AG04449 (cell line): ENCODE measurements around the gene PRICKLE3.

ENCODE experiments used
- CTCF ChIA-PET: fragments of 350-600 bp; formaldehyde crosslinking; extraction: SDS; loops from one replicate; lab custom pipeline; 2021; ENCODE audit warnings: antibody characterized with exemption; lab: Yijun Ruan, JAX
- POLR2A ChIA-PET: fragments of 400-600, 350-600 bp; formaldehyde crosslinking; extraction: SDS; loops from one replicate; lab custom pipeline; 2020; ENCODE audit warnings: antibody characterized with exemption, inconsistent platforms; lab: Yijun Ruan, JAX
- DNase-seq: peaks from one replicate; pipeline ENCODE4 v3.0.0-alpha.2; 2010; ENCODE audit warnings: low read depth, low spot score
- H3K4me3 ChIP-seq: 2 replicates; pipeline ENCODE4 v1.5.1; 2011; ENCODE audit warnings: low read depth, mild to moderate bottlenecking, control low read depth, low read length
- TF ChIP-seq, protein P1 (sequence below): IDR thresholded peaks from one replicate; pipeline ENCODE4 v1.5.1; 2011; ENCODE audit warnings: mild to moderate bottlenecking, moderate library complexity, low read length, control low read depth, inconsistent platforms; ENCODE audit not compliant: insufficient read depth; ENCODE audit errors: missing control alignments

The PRICKLE3 gene

GRCh38 chrX:49204017-49204416 is 17.8 kb upstream of the PRICKLE3 start:
- no peak overlapping the region for H3K4me3 ChIP-seq
- DNase-seq, result no peak
- CTCF ChIA-PET, result no interaction called here
- POLR2A ChIA-PET, result no interaction called here
- TF ChIP-seq, protein P1, sequence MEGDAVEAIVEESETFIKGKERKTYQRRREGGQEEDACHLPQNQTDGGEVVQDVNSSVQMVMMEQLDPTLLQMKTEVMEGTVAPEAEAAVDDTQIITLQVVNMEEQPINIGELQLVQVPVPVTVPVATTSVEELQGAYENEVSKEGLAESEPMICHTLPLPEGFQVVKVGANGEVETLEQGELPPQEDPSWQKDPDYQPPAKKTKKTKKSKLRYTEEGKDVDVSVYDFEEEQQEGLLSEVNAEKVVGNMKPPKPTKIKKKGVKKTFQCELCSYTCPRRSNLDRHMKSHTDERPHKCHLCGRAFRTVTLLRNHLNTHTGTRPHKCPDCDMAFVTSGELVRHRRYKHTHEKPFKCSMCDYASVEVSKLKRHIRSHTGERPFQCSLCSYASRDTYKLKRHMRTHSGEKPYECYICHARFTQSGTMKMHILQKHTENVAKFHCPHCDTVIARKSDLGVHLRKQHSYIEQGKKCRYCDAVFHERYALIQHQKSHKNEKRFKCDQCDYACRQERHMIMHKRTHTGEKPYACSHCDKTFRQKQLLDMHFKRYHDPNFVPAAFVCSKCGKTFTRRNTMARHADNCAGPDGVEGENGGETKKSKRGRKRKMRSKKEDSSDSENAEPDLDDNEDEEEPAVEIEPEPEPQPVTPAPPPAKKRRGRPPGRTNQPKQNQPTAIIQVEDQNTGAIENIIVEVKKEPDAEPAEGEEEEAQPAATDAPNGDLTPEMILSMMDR, result no peak

DNA sequence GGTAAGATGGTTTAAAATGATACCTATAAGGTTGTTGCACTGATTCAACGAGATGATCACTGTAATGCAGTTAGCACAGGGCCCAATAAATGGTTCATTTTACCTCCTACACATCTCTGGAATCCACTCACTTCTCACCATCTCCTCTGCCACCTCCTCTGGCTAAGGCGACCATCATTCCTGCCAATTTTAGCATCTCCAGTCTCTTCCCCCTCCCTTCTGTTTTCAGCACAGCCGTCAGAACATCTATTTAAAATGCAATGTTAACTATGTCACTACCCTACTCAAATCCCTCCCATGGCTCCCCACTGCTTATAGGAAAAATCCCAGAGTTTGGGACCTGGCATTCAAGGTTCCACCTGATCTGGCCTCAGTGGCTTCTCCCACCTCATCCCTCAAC is 17.4 kb upstream of the PRICKLE3 start:
- no peak for DNase-seq
- TF ChIP-seq, protein P1, result no peak
- ChIA-PET POLR2A (no interaction called here), CTCF (no interaction called here)
- no peak overlapping the region for H3K4me3 ChIP-seq

- DNase-seq, result no peak
- POLR2A ChIA-PET, result no interaction called here
- CTCF ChIA-PET, result interaction anchor here (0.8 to 1.0 kb wide), 2 partner anchors 9 to 11 kb away, joined by 3 to 4 read pairs; no protein-coding TSS in a partner anchor
- no peak overlapping the region for H3K4me3 ChIP-seq
- TF ChIP-seq, protein P1, result no peak
Measured at GRCh38 chrX:49202022-49202421, 15.8 kb upstream of the PRICKLE3 start.

DNA sequence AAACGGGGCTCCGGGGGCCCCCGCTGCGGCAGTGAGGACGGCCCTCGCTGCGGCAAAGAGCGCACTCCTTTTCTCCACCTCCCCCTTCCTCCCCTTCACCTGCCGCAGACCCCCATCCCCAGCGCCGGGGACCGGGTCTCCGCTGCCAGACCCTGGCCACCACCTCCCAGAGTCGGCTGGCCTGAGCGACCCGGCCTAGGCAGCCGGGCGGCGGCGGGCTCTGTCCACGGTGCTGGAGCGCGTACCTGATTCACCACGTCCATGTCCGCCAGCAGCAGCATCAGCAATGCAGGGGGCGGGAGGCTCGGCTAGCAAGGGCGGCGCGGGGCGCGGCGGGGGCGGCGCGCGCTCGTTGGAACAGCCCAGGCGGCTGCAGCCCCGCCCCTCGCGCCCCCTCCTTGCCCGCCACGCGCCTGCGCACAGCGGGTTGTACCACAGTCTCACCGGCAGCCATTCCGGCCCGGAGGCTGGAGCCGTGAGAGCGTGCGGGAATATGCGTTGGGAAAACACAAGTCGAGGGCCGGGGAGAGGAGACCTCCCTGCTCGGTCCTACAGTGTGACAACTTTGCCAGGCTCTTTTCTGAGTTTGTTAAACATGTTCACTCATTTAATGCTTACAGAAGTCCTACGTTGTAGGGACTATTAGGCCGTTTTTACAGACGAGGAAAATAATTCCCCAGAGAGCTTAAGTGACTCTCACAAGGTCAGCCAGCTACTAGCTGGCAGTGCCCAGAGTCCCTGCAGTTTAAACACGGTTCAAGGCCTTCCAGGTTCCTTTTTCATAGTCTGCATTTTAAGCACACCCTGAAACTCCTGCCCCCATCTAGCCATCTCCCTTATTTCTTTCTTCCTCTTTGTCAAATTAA is 14.0 kb upstream of the PRICKLE3 start, which contains the start of gene SYP:
Gene SYP, minus strand, starts transcription at position 288 of the 866 bp plus-strand sequence. Its CDS starts 7 bp downstream, at position 281.
- ChIA-PET POLR2A (no interaction called here), CTCF (interaction anchor here (1.0 to 1.1 kb wide), 2 partner anchors 8 to 9 kb away, joined by 3 to 5 read pairs; no protein-coding TSS in a partner anchor)
- H3K4me3 ChIP-seq, result peak within 1 kb of the TSS; percentile 39
- TF ChIP-seq, protein P1, result no peak
- DNase-seq, result no peak

DNA sequence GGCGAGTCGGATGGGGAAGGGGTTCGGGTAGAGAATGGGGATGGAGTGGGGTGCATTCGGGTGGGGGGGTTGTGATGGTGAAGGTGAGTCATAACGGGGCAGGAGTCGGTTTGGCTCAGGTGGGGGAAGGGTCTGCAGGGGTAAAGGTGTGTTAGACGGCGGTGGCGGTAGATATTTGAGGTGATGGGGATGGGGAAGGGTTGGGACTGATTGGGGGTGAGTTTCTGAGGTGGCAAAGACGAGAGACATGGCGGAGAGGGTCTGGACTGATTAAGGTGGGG is 13.1 kb upstream of the PRICKLE3 start:
- CTCF ChIA-PET, result no interaction called here
- POLR2A ChIA-PET, result no interaction called here
- TF ChIP-seq, protein P1, result no peak
- DNase-seq, result no peak
- H3K4me3 ChIP-seq, result no peak overlapping the region

GRCh38 chrX:49198540-49199314 is 12.6 kb upstream of the PRICKLE3 start:
- DNase-seq, result no peak
- POLR2A ChIA-PET, result no interaction called here
- H3K4me3 ChIP-seq, result no peak overlapping the region
- TF ChIP-seq, protein P1, result no peak
- CTCF ChIA-PET, result no interaction called here
